ENCODE data around the gene HOXA10.

The HOXA10 gene

DNA sequence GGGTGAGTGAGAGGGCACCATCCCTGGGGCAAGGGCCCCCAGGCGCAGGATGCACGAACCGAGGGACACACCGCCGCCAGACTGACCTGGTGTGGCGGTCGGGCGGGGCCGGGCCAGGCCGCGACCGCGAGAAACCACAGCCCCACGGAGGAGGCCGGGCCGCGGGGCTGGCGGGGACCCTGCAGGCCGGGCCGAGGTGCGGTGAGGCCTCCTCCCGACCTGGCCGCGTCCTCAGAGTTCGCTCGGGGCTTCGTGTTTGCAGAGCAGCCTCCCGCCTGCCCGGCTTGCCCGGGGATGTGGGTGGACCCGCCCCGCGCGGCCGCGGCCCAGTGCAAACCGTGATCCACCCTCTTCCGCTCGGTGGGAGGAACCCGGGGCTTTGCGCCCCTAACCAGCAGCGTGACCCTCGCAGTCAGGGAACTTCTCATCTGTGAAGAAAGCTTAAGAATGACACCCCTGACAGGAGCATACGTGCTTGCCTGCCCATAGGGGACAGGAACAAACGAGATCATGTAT lies 46.4 kb upstream of the HOXA10 start (continued):
- TF ChIP-seq GLIS3 (CRISPR knock-in tag; IDR thresholded peaks at IDR 0.05) (no peak), ZC3H10 (CRISPR knock-in tag; IDR thresholded peaks at IDR 0.05) (no peak), ZNF8 (CRISPR knock-in tag; IDR thresholded peaks at IDR 0.05) (no peak), RARB (CRISPR knock-in tag; IDR thresholded peaks at IDR 0.05) (no peak), SNAI2 (CRISPR knock-in tag; IDR thresholded peaks at IDR 0.05) (no peak), PPARA (CRISPR knock-in tag; IDR thresholded peaks at IDR 0.05; ENCODE audit: borderline replicate concordance) (no peak), CSRNP3 (CRISPR knock-in tag; IDR thresholded peaks at IDR 0.05) (no peak), ARNTL (CRISPR knock-in tag; IDR thresholded peaks at IDR 0.05; ENCODE audit: borderline replicate concordance, low read depth) (no peak), ESRRG (CRISPR knock-in tag; IDR thresholded peaks at IDR 0.05) (no peak)

GRCh38 chr7:27219821-27220220 lies 45.7 kb upstream of the HOXA10 start:
- TF ChIP-seq, protein P1, sequence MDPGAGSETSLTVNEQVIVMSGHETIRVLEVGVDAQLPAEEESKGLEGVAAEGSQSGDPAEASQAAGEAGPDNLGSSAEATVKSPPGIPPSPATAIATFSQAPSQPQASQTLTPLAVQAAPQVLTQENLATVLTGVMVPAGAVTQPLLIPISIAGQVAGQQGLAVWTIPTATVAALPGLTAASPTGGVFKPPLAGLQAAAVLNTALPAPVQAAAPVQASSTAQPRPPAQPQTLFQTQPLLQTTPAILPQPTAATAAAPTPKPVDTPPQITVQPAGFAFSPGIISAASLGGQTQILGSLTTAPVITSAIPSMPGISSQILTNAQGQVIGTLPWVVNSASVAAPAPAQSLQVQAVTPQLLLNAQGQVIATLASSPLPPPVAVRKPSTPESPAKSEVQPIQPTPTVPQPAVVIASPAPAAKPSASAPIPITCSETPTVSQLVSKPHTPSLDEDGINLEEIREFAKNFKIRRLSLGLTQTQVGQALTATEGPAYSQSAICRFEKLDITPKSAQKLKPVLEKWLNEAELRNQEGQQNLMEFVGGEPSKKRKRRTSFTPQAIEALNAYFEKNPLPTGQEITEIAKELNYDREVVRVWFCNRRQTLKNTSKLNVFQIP (CRISPR knock-in tag; IDR thresholded peaks at IDR 0.05; ENCODE audit: borderline replicate concordance, low read depth), result no peak
- TF ChIP-seq ZC3H10 (CRISPR knock-in tag; IDR thresholded peaks at IDR 0.05) (no peak), PATZ1 (CRISPR knock-in tag; IDR thresholded peaks at IDR 0.05; ENCODE audit: borderline replicate concordance) (no peak), ZNF70 (CRISPR knock-in tag; IDR thresholded peaks at IDR 0.05) (no peak), ARNTL (CRISPR knock-in tag; IDR thresholded peaks at IDR 0.05; ENCODE audit: borderline replicate concordance, low read depth) (no peak), CSRNP3 (CRISPR knock-in tag; IDR thresholded peaks at IDR 0.05) (no peak), ZFP3 (CRISPR knock-in tag; IDR thresholded peaks at IDR 0.05) (no peak), TCF4 (CRISPR knock-in tag; IDR thresholded peaks at IDR 0.05; ENCODE audit: borderline replicate concordance) (no peak), ESRRG (CRISPR knock-in tag; IDR thresholded peaks at IDR 0.05) (no peak), RARB (CRISPR knock-in tag; IDR thresholded peaks at IDR 0.05) (no peak), OSR1 (CRISPR knock-in tag; IDR thresholded peaks at IDR 0.05) (no peak), ZNF565 (CRISPR knock-in tag; conservative IDR thresholded peaks at IDR 0.05; ENCODE audit: low read depth) (no peak), GLIS3 (CRISPR knock-in tag; IDR thresholded peaks at IDR 0.05) (no peak), CSDC2 (CRISPR knock-in tag; IDR thresholded peaks at IDR 0.05) (no peak), ZFP30 (CRISPR knock-in tag; IDR thresholded peaks at IDR 0.05) (no peak), ZNF8 (CRISPR knock-in tag; IDR thresholded peaks at IDR 0.05) (no peak), PPARA (CRISPR knock-in tag; IDR thresholded peaks at IDR 0.05; ENCODE audit: borderline replicate concordance) (no peak), BACH2 (CRISPR knock-in tag; IDR thresholded peaks at IDR 0.05; ENCODE audit: borderline replicate concordance) (no peak)
- TF ChIP-seq, protein P2, sequence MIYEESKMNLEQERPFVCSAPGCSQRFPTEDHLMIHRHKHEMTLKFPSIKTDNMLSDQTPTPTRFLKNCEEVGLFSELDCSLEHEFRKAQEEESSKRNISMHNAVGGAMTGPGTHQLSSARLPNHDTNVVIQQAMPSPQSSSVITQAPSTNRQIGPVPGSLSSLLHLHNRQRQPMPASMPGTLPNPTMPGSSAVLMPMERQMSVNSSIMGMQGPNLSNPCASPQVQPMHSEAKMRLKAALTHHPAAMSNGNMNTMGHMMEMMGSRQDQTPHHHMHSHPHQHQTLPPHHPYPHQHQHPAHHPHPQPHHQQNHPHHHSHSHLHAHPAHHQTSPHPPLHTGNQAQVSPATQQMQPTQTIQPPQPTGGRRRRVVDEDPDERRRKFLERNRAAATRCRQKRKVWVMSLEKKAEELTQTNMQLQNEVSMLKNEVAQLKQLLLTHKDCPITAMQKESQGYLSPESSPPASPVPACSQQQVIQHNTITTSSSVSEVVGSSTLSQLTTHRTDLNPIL (CRISPR knock-in tag; IDR thresholded peaks at IDR 0.05; ENCODE audit: low read depth), result no peak
- ATAC-seq, result no peak; the same call in 2 of the 3 replicates

DNA sequence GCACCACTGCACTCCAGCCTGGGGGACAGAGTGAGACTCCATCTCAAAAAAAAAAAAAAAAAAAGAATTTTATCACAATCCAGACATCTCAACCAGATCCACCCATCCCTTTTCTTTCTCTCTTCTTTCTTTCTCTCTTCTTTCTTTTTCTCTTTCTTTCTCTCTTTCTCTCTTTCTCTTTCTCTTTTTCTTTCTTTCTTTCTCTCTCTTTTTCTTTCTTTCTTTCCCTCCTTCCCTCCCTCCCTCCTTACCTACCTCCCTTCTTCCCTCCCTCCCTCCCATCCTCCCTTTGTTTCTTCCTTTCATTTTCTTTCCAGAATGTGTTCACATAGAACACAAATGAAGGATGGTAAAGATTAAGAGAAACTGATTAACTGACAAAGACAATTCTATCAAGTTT lies 43.8 kb upstream of the HOXA10 start:
- no peak for ATAC-seq
- TF ChIP-seq TSHZ2 (CRISPR knock-in tag; IDR thresholded peaks at IDR 0.05), result no peak
- TF ChIP-seq CSRNP3 (CRISPR knock-in tag; IDR thresholded peaks at IDR 0.05), result no peak
- TF ChIP-seq ZC3H10 (CRISPR knock-in tag; IDR thresholded peaks at IDR 0.05), result no peak
- TF ChIP-seq ZNF8 (CRISPR knock-in tag; IDR thresholded peaks at IDR 0.05), result no peak
- TF ChIP-seq ZNF70 (CRISPR knock-in tag; IDR thresholded peaks at IDR 0.05), result no peak
- no peak for TF ChIP-seq TCF4 (CRISPR knock-in tag; IDR thresholded peaks at IDR 0.05; ENCODE audit: borderline replicate concordance)
- no peak for TF ChIP-seq ZFP30 (CRISPR knock-in tag; IDR thresholded peaks at IDR 0.05)
- no peak for TF ChIP-seq ISL1 (CRISPR knock-in tag; IDR thresholded peaks at IDR 0.05)
- no peak for TF ChIP-seq BACH2 (CRISPR knock-in tag; IDR thresholded peaks at IDR 0.05; ENCODE audit: borderline replicate concordance)
- TF ChIP-seq PPARA (CRISPR knock-in tag; IDR thresholded peaks at IDR 0.05; ENCODE audit: borderline replicate concordance), result no peak
- TF ChIP-seq, protein P2 (CRISPR knock-in tag; IDR thresholded peaks at IDR 0.05; ENCODE audit: low read depth), result no peak
- no peak for TF ChIP-seq TOX (CRISPR knock-in tag; IDR thresholded peaks at IDR 0.05; ENCODE audit: borderline replicate concordance)
- TF ChIP-seq OSR1 (CRISPR knock-in tag; IDR thresholded peaks at IDR 0.05), result no peak
